ENCODE measurements around the gene IGF2BP1. TPM values are rescaled to one million over a fixed set of nuclear protein-coding genes. Genes with fewer than 3 reads are reported as not detected.
A peak's percentile ranks its signal among the peaks of the same experiment; 100 is the strongest.

Gene IGF2BP1
- total RNA-seq (2021) = 432 and 434 TPM in 2 replicates
- long read RNA-seq, full-length matches to known transcripts = 356 of 717 reads
- long read RNA-seq, partial matches to known transcripts = 46 of 717 reads
- long read RNA-seq, other reads (novel, unspliced or antisense) = 315 of 717 reads

DNA sequence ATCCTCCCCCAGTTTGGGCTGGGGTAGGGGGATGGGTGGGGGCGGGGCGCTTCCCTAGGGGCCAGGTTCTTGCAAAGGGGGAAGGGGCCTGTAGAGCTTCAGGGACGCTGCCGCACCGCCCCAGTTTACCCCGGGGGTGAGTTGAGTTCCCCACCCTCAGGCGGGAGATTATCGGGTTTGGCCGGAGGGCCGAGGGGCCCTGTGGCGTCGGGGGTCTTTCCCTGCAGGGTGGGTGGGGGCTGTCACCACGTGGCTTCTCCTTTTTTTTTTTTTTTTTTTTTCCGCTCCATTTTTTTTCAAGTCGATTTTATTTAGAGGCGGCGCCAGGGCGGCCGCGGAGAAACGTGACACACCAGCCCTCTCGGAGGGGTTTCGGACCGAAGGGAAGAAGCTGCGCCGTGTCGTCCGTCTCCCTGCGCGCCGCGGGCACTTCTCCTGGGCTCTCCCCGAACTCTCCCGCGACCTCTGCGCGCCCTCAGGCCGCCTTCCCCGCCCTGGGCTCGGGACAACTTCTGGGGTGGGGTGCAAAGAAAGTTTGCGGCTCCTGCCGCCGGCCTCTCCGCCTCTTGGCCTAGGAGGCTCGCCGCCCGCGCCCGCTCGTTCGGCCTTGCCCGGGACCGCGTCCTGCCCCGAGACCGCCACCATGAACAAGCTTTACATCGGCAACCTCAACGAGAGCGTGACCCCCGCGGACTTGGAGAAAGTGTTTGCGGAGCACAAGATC is at the start of gene IGF2BP1:
IGF2BP1 (plus strand) TSS at position 283 of the 724 bp plus-strand sequence; CDS start at position 644, 361 bp downstream.
- Histone ChIP-seq H3K79me1 (ENCODE audit: insufficient read depth, low read depth, low read length, poor library complexity, severe bottlenecking) (no peaks in the 10 kb centered on the region), H2BK5ac (ENCODE audit: insufficient read length, low read length) (no peak within 1 kb of the TSS), H3K56ac (ENCODE audit: insufficient read length, low read depth, low read length) (no peak within 1 kb of the TSS), H4K8ac (replicated peaks; ENCODE audit: insufficient read length, low read depth, low read length) (no peak within 1 kb of the TSS), H3K4ac (ENCODE audit: low read depth, low read length) (no peak within 1 kb of the TSS), H3K27ac (ENCODE audit: insufficient read length, low read depth, low read length) (peak within 1 kb of the TSS; percentile 55), H4K5ac (ENCODE audit: insufficient read length, low read depth, low read length) (no peak within 1 kb of the TSS), H3K4me1 (ENCODE audit: insufficient read depth, low read length) (no peaks in the 10 kb centered on the region), H3K9me3 (ENCODE audit: control insufficient read depth, low read depth, low read length) (no peaks in the 10 kb centered on the region), H3T11ph (ENCODE audit: low read length) (no peak within 1 kb of the TSS), H2BK12ac (ENCODE audit: insufficient read length, low read depth, low read length) (no peak within 1 kb of the TSS), H3K14ac (ENCODE audit: insufficient read depth, low read length) (peak within 1 kb of the TSS; percentile 94), H4K20me1 (ENCODE audit: control insufficient read depth, insufficient read depth, insufficient read length) (no peaks in the 10 kb centered on the region), H3K18ac (ENCODE audit: insufficient read length, low read depth, low read length) (peak within 1 kb of the TSS; percentile 77), H3K79me2 (ENCODE audit: insufficient read depth, low read length) (peaks cover 39% of the 10 kb centered on the region; the same call in 1 of the 2 replicates), H3K9ac (ENCODE audit: extremely low read depth, insufficient read length, low read length) (peak within 1 kb of the TSS; percentile 88), H3K23me2 (ENCODE audit: insufficient read length, low read depth, low read length, poor library complexity, severe bottlenecking) (peaks cover 21% of the 10 kb centered on the region), H3K27me3 (ENCODE audit: insufficient read depth, low read length) (no peaks in the 10 kb centered on the region), H3K23ac (ENCODE audit: insufficient read length, low read depth, low read length) (no peak within 1 kb of the TSS), H3K4me2 (ENCODE audit: insufficient read depth, insufficient read length, low read length) (peak within 1 kb of the TSS; percentile 63), H2AK5ac (ENCODE audit: insufficient read length, low read length) (no peak within 1 kb of the TSS), H2AFZ (ENCODE audit: low read length) (no peak within 1 kb of the TSS), H2BK120ac (ENCODE audit: low read depth, low read length, poor library complexity, severe bottlenecking) (no peak within 1 kb of the TSS), H2BK20ac (ENCODE audit: low read depth, low read length, poor library complexity, severe bottlenecking) (no peak within 1 kb of the TSS), H4K91ac (ENCODE audit: insufficient read length, low read depth, low read length) (no peak within 1 kb of the TSS), H2BK15ac (ENCODE audit: low read depth, low read length) (no peak within 1 kb of the TSS)
- TF ChIP-seq, protein P1, sequence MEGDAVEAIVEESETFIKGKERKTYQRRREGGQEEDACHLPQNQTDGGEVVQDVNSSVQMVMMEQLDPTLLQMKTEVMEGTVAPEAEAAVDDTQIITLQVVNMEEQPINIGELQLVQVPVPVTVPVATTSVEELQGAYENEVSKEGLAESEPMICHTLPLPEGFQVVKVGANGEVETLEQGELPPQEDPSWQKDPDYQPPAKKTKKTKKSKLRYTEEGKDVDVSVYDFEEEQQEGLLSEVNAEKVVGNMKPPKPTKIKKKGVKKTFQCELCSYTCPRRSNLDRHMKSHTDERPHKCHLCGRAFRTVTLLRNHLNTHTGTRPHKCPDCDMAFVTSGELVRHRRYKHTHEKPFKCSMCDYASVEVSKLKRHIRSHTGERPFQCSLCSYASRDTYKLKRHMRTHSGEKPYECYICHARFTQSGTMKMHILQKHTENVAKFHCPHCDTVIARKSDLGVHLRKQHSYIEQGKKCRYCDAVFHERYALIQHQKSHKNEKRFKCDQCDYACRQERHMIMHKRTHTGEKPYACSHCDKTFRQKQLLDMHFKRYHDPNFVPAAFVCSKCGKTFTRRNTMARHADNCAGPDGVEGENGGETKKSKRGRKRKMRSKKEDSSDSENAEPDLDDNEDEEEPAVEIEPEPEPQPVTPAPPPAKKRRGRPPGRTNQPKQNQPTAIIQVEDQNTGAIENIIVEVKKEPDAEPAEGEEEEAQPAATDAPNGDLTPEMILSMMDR (conservative IDR thresholded peaks at IDR 0.05) = no peak
- Mint-ChIP-seq H3K4me3 (peak within 1 kb of the TSS; percentile 93 to 100), H3K9me3 (peaks cover 4% of the 10 kb centered on the region in 2 experiments; a peak in 3 of 5 replicates), H3K27ac (peak within 1 kb of the TSS; percentile 99 to 100 (median 100)), H3K27me3 (ENCODE audit: low read depth) (no peaks in the 10 kb centered on the region; the same call in 1 of the 2 replicates), H3K36me3 (ENCODE audit: insufficient read depth in 1 of 3, low read depth in 3 of 3) (peaks cover 26 to 34% (median 30%) of the 10 kb centered on the region in 3 experiments), H3K4me1 (peaks cover 42 to 44% of the 10 kb centered on the region in 2 experiments)
- peak; percentile 86 for DNase-seq
- no CpG with 5 or more reads among the region's 62 CpGs for WGBS (ENCODE audit: extremely low coverage, insufficient read length, low lambda C conversion rate)

Data from H9 (cell line).